HepG2 (cell line): ENCODE measurements around the gene TMEM134. TPM values are rescaled to one million over a fixed set of nuclear protein-coding genes. Genes with fewer than 3 reads are reported as not detected.

ENCODE experiments used
- DMAP1 ChIP-seq: IDR thresholded peaks from 2 replicates; pipeline ENCODE4 v1.6.1; 2016
- ELF1 ChIP-seq: sonication (generic); formaldehyde crosslinking; IDR thresholded peaks from 2 replicates; pipeline ENCODE4 v1.4.0; 2020; ENCODE audit warnings: missing genetic modification reagents
- EZH2 ChIP-seq: conservative IDR thresholded peaks from 2 replicates; pipeline ENCODE4 v1.6.1; 2012; ENCODE audit warnings: mild to moderate bottlenecking, low read depth, low read length, moderate library complexity
- GPN1 ChIP-seq: sonication (generic); formaldehyde crosslinking; IDR thresholded peaks from 2 replicates; pipeline ENCODE4 v1.5.1; 2020; ENCODE audit warnings: missing genetic modification reagents, borderline replicate concordance
- HOXA7 ChIP-seq: sonication (generic); formaldehyde crosslinking; IDR thresholded peaks from 2 replicates; pipeline ENCODE4 v1.8.1; 2022; ENCODE audit warnings: mild to moderate bottlenecking, missing genetic modification reagents, moderate library complexity
- NRL ChIP-seq: sonication (generic); formaldehyde crosslinking; IDR thresholded peaks from 2 replicates; pipeline ENCODE4 v1.5.0; 2020; ENCODE audit warnings: missing genetic modification reagents, mild to moderate bottlenecking, moderate library complexity, borderline replicate concordance
- PRMT3 ChIP-seq: sonication (generic); formaldehyde crosslinking; IDR thresholded peaks from 2 replicates; pipeline ENCODE4 v1.8.1; 2022; ENCODE audit warnings: low read depth, mild to moderate bottlenecking, moderate library complexity, missing genetic modification reagents, borderline replicate concordance
- RBM39 ChIP-seq: fragments of 200-400 bp; formaldehyde crosslinking; IDR thresholded peaks from one replicate; pipeline ENCODE4 v1.6.1; 2018; ENCODE audit warnings: antibody characterized with exemption, mild to moderate bottlenecking, low read depth, low read length; ENCODE audit not compliant: poor library complexity, severe bottlenecking
- RFX1 ChIP-seq: fragments of 450-650 bp; IDR thresholded peaks from 2 replicates; pipeline ENCODE4 v1.6.1; 2017
- RXRB ChIP-seq: IDR thresholded peaks from 2 replicates; pipeline ENCODE4 v1.6.1; 2016; ENCODE audit warnings: borderline replicate concordance, missing genetic modification reagents, missing compliant biosample characterization
- SRSF9 ChIP-seq: fragments of 200-400 bp; formaldehyde crosslinking; IDR thresholded peaks from 2 replicates; pipeline ENCODE4 v1.6.1; 2018; ENCODE audit warnings: borderline replicate concordance, mild to moderate bottlenecking, low read depth, low read length; ENCODE audit not compliant: insufficient read depth, poor library complexity, severe bottlenecking
- SRY ChIP-seq: sonication (generic); formaldehyde crosslinking; IDR thresholded peaks from 2 replicates; pipeline ENCODE4 v1.8.0; 2022; ENCODE audit warnings: mild to moderate bottlenecking, missing genetic modification reagents
- ZBTB21 ChIP-seq: sonication (generic); formaldehyde crosslinking; IDR thresholded peaks from 2 replicates; pipeline ENCODE4 v1.4.0; 2020; ENCODE audit warnings: missing genetic modification reagents
- ZBTB7B ChIP-seq: sonication (generic); formaldehyde crosslinking; IDR thresholded peaks from 2 replicates; pipeline ENCODE4 v1.4.0; 2020; ENCODE audit warnings: missing genetic modification reagents
- ZFP36 ChIP-seq: fragments of 150-350 bp; IDR thresholded peaks from 2 replicates; pipeline ENCODE4 v1.6.1; 2018; ENCODE audit warnings: borderline replicate concordance, low read length, low read depth; ENCODE audit not compliant: partially characterized antibody
- ZNF253 ChIP-seq: sonication (generic); formaldehyde crosslinking; IDR thresholded peaks from 2 replicates; pipeline ENCODE4 v1.8.0; 2022; ENCODE audit warnings: mild to moderate bottlenecking, missing genetic modification reagents, borderline replicate concordance
- ZNF317 ChIP-seq: sonication (generic); formaldehyde crosslinking; IDR thresholded peaks from 2 replicates; pipeline ENCODE4 v1.5.0; 2020; ENCODE audit warnings: mild to moderate bottlenecking, missing genetic modification reagents
- ZNF547 ChIP-seq: sonication (generic); formaldehyde crosslinking; IDR thresholded peaks from 2 replicates; pipeline ENCODE4 v1.5.1; 2020; ENCODE audit warnings: mild to moderate bottlenecking, missing genetic modification reagents
- ZSCAN29 ChIP-seq: sonication (generic); formaldehyde crosslinking; conservative IDR thresholded peaks from 2 replicates; pipeline ENCODE4 v1.4.0; 2020; ENCODE audit warnings: mild to moderate bottlenecking, missing genetic modification reagents
- polyA plus RNA-seq, 8 experiments: library from polyadenylated mRNA; depleted of rRNA in 3 of 8; stranded (reverse) in 7 of 8; unstranded in 1 of 8; fragments of >200 nt; fragmentation: Illumina TruSeq in 4 of 8; extraction: Trizol in 4 of 8; gene quantifications; 2 replicates each; pipeline versions ENCODE4 v1.2.1 to v1.2.3, GENCODE V29; 2011 to 2016; ENCODE audit warnings: low read depth in 4 of 8, missing spikeins in 1 of 8, mixed read lengths in 1 of 8; ENCODE audit not compliant: insufficient read depth in 1 of 8
- total RNA-seq, 5 experiments: library from RNA; depleted of rRNA; stranded (reverse); fragments of >200 nt; fragmentation: Illumina TruSeq; extraction: Trizol; gene quantifications; 2 replicates each; pipeline ENCODE4 v1.2.3, GENCODE V29; 2016; ENCODE audit warnings: low read depth in 1 of 5
- TF ChIP-seq, protein P1 (sequence below): sonication (generic); formaldehyde crosslinking; IDR thresholded peaks from 2 replicates; pipeline ENCODE4 v1.5.1; 2020; ENCODE audit warnings: mild to moderate bottlenecking, missing genetic modification reagents, moderate library complexity
- TF ChIP-seq, protein P2 (sequence below): sonication (generic); formaldehyde crosslinking; IDR thresholded peaks from 2 replicates; pipeline ENCODE4 v1.5.0; 2020; ENCODE audit warnings: missing genetic modification reagents
- TF ChIP-seq, protein P3 (sequence below): fragments of 450-650 bp; IDR thresholded peaks from 2 replicates; pipeline ENCODE4 v1.6.1; 2017

TMEM134 gene
- total and polyA plus RNA-seq, 2 of the 13 experiments (the other 11 are each of a cell fraction or from before 2014, with no cell fraction given): 6.9 to 26.9 TPM

DNA sequence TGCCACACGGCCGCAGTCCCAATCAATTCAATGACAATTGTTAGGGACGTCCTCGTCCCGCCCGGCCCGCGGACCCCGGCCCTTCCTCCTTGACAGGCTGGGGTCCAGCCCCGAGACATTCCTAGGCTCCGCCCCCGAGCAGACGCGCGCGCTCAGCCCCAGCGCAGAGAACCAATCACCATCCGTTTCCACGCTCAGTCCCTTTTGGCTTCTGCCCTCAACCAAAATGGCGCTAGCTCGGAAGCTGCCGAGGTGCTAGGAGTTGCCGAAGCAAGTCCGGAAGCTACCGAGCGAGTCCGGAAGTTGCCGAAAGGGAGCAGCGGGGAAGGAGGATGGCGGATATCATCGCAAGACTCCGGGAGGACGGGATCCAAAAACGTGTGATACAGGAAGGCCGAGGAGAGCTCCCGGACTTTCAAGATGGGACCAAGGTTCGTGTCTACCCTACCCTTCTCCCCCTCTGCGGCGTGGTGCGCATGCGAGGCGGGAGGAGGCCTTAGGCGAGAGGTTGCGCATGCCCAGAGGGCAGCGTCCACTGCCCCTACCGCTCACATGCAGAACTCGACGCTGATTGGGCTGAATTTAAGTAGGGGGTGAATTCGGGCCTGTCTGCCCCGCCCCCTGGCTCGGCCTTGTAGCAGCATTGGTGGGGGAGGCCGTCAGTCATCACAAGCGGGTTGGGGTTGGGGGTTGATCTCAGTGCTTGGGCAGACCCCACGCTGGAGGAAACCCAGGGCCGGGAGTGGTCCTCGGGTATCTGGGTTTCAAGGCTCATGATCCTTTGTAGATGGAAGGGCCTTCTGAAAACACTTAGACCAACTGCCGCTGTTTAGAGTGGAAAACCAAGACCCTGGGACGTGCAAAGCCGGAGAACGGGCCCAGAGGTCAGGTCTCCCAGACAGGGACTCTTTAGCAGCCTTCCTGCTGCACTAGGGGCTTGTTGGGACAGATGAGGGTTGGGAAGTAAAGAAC lies 14.1 kb upstream of the TMEM134 start, which contains the start of gene AIP (continued):
- TF ChIP-seq, protein P1, sequence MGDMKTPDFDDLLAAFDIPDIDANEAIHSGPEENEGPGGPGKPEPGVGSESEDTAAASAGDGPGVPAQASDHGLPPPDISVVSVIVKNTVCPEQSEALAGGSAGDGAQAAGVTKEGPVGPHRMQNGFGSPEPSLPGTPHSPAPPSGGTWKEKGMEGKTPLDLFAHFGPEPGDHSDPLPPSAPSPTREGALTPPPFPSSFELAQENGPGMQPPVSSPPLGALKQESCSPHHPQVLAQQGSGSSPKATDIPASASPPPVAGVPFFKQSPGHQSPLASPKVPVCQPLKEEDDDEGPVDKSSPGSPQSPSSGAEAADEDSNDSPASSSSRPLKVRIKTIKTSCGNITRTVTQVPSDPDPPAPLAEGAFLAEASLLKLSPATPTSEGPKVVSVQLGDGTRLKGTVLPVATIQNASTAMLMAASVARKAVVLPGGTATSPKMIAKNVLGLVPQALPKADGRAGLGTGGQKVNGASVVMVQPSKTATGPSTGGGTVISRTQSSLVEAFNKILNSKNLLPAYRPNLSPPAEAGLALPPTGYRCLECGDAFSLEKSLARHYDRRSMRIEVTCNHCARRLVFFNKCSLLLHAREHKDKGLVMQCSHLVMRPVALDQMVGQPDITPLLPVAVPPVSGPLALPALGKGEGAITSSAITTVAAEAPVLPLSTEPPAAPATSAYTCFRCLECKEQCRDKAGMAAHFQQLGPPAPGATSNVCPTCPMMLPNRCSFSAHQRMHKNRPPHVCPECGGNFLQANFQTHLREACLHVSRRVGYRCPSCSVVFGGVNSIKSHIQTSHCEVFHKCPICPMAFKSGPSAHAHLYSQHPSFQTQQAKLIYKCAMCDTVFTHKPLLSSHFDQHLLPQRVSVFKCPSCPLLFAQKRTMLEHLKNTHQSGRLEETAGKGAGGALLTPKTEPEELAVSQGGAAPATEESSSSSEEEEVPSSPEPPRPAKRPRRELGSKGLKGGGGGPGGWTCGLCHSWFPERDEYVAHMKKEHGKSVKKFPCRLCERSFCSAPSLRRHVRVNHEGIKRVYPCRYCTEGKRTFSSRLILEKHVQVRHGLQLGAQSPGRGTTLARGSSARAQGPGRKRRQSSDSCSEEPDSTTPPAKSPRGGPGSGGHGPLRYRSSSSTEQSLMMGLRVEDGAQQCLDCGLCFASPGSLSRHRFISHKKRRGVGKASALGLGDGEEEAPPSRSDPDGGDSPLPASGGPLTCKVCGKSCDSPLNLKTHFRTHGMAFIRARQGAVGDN: peak; percentile 100
- no peak for TF ChIP-seq HOXA7 (CRISPR knock-in tag)
- TF ChIP-seq, protein P2, sequence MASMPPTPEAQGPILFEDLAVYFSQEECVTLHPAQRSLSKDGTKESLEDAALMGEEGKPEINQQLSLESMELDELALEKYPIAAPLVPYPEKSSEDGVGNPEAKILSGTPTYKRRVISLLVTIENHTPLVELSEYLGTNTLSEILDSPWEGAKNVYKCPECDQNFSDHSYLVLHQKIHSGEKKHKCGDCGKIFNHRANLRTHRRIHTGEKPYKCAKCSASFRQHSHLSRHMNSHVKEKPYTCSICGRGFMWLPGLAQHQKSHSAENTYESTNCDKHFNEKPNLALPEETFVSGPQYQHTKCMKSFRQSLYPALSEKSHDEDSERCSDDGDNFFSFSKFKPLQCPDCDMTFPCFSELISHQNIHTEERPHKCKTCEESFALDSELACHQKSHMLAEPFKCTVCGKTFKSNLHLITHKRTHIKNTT: no peak
- TF ChIP-seq ZBTB21 (CRISPR knock-in tag): no peak; the same call in 1 of the 2 replicates
- peak; percentile 98 for TF ChIP-seq SRY (CRISPR knock-in tag)
- TF ChIP-seq ZNF317 (CRISPR knock-in tag): peak; percentile 89
- no peak for TF ChIP-seq SRSF9
- peak; percentile 70; the same call in 1 of the 2 replicates for TF ChIP-seq PRMT3 (CRISPR knock-in tag)
- TF ChIP-seq ELF1: peak; percentile 97
- TF ChIP-seq RXRB (CRISPR knock-in tag): peak; percentile 63; the same call in 1 of the 2 replicates
- no peak for TF ChIP-seq EZH2
- no peak; the same call in 1 of the 2 replicates for TF ChIP-seq ZBTB7B (CRISPR knock-in tag)
- TF ChIP-seq ZFP36: no peak
- TF ChIP-seq DMAP1 (CRISPR knock-in tag): peak; percentile 87
- peak; percentile 87; the same call in 1 of the 2 replicates for TF ChIP-seq ZSCAN29 (CRISPR knock-in tag)
- TF ChIP-seq RFX1: no peak
- peak; percentile 99 for TF ChIP-seq ZNF547
- TF ChIP-seq RBM39: peak; percentile 60
- peak; percentile 98 for TF ChIP-seq ZNF253 (CRISPR knock-in tag)
- peak; percentile 55; the same call in 1 of the 2 replicates for TF ChIP-seq GPN1 (CRISPR knock-in tag)
- TF ChIP-seq, protein P3, sequence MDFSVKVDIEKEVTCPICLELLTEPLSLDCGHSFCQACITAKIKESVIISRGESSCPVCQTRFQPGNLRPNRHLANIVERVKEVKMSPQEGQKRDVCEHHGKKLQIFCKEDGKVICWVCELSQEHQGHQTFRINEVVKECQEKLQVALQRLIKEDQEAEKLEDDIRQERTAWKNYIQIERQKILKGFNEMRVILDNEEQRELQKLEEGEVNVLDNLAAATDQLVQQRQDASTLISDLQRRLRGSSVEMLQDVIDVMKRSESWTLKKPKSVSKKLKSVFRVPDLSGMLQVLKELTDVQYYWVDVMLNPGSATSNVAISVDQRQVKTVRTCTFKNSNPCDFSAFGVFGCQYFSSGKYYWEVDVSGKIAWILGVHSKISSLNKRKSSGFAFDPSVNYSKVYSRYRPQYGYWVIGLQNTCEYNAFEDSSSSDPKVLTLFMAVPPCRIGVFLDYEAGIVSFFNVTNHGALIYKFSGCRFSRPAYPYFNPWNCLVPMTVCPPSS: no peak
- peak; percentile 99 for TF ChIP-seq NRL (CRISPR knock-in tag)
